ENCODE data around the gene TP53RK.

TP53RK gene

GRCh38 chr20:46689082-46689753 is at the start of gene TP53RK (continued):
- no peak for TF ChIP-seq ZNF221 (tag by site-specific recombination; IDR thresholded peaks at IDR 0.05; ENCODE audit: borderline replicate concordance)
- no peak for TF ChIP-seq ZNF398 (tag by site-specific recombination; IDR thresholded peaks at IDR 0.05)
- no peak for TF ChIP-seq ZNF140 (tag by site-specific recombination; IDR thresholded peaks at IDR 0.05)
- no peak for TF ChIP-seq ZNF16 (tag by site-specific recombination; IDR thresholded peaks at IDR 0.05; ENCODE audit: low read depth)
- TF ChIP-seq IKZF3 (tag by site-specific recombination; IDR thresholded peaks at IDR 0.05), result peak; percentile 81
- TF ChIP-seq ZNF707 (tag by site-specific recombination; IDR thresholded peaks at IDR 0.05), result no peak
- no peak for TF ChIP-seq ZNF654 (tag by site-specific recombination; IDR thresholded peaks at IDR 0.05; ENCODE audit: low read depth)
- no peak for TF ChIP-seq ZNF610 (tag by site-specific recombination; IDR thresholded peaks at IDR 0.05; ENCODE audit: borderline replicate concordance)
- TF ChIP-seq SP7 (tag by site-specific recombination; IDR thresholded peaks at IDR 0.05), result peak; percentile 71
- no peak for TF ChIP-seq ZSCAN23 (tag by site-specific recombination; IDR thresholded peaks at IDR 0.05)
- no peak for TF ChIP-seq ZNF174 (tag by site-specific recombination; IDR thresholded peaks at IDR 0.05)
- no peak for TF ChIP-seq ZNF121 (tag by site-specific recombination; IDR thresholded peaks at IDR 0.05)
- no peak for TF ChIP-seq ZFP69B (tag by site-specific recombination; IDR thresholded peaks at IDR 0.05)
- TF ChIP-seq SP2 (tag by site-specific recombination; IDR thresholded peaks at IDR 0.05), result peak; percentile 80
- no peak for TF ChIP-seq ZNF639 (tag by site-specific recombination; IDR thresholded peaks at IDR 0.05)
- no peak for TF ChIP-seq ZNF488 (tag by site-specific recombination; IDR thresholded peaks at IDR 0.05)
- TF ChIP-seq ZNF677 (tag by site-specific recombination; IDR thresholded peaks at IDR 0.05), result no peak
- TF ChIP-seq ZNF19 (tag by site-specific recombination; IDR thresholded peaks at IDR 0.05; ENCODE audit: low read depth), result no peak
- no peak for TF ChIP-seq KLF7 (tag by site-specific recombination; IDR thresholded peaks at IDR 0.05; ENCODE audit: borderline replicate concordance)
- no peak for TF ChIP-seq RBAK (tag by site-specific recombination; IDR thresholded peaks at IDR 0.05)
- TF ChIP-seq KLF1 (tag by site-specific recombination; IDR thresholded peaks at IDR 0.05), result no peak
- TF ChIP-seq ZNF624 (tag by site-specific recombination; IDR thresholded peaks at IDR 0.05), result no peak
- no peak for TF ChIP-seq ZNF664 (tag by site-specific recombination; IDR thresholded peaks at IDR 0.05)
- TF ChIP-seq ZNF792 (tag by site-specific recombination; IDR thresholded peaks at IDR 0.05), result no peak
- no peak for TF ChIP-seq PBX3 (CRISPR knock-in tag; IDR thresholded peaks at IDR 0.05)
- TF ChIP-seq ZNF629 (tag by site-specific recombination; IDR thresholded peaks at IDR 0.05), result no peak; the same call in 1 of the 2 replicates
- TF ChIP-seq ZSCAN4 (tag by site-specific recombination; IDR thresholded peaks at IDR 0.05), result no peak; the same call in 1 of the 2 replicates
- TF ChIP-seq TSHZ1 (tag by site-specific recombination; IDR thresholded peaks at IDR 0.05; ENCODE audit: borderline replicate concordance), result no peak
- TF ChIP-seq ZNF362 (tag by site-specific recombination; IDR thresholded peaks at IDR 0.05), result no peak
- TF ChIP-seq ZNF555 (tag by site-specific recombination; conservative IDR thresholded peaks at IDR 0.05), result no peak
